Suprapubic skin (tissue), 4 donors: Measurements from ENCODE around the gene ASB10.

Experiments
- EP300 ChIP-seq: sonication (generic); formaldehyde crosslinking; IDR thresholded peaks from one replicate; pipeline ENCODE4 v1.6.1; 2017; ENCODE audit warnings: antibody characterized with exemption
- POLR2A ChIP-seq, 2 donors: fragments of 450-650 bp; IDR thresholded peaks; one replicate each; pipeline ENCODE4 v1.6.1; 2017; ENCODE audit warnings: antibody characterized with exemption in 2 of 2, mild to moderate bottlenecking in 2 of 2, moderate library complexity in 2 of 2
- POLR2AphosphoS5 ChIP-seq, 3 donors: sonication (generic); formaldehyde crosslinking; IDR thresholded peaks; one replicate each; pipeline ENCODE4 v1.6.1; 2017; ENCODE audit warnings: antibody characterized with exemption in 3 of 3
- TF ChIP-seq, protein P1 (sequence below), 2 donors: fragments of 200-600 bp in 1 of 2; fragments of 450-650 bp in 1 of 2; sonication (generic) in 1 of 2; IDR thresholded peaks; one replicate each; pipeline ENCODE4 v1.5.1; 2016 to 2019; ENCODE audit warnings: antibody characterized with exemption in 2 of 2, mild to moderate bottlenecking in 1 of 2, moderate library complexity in 1 of 2

GRCh38 chr7:151178831-151179230 lies 8.2 kb downstream of the ASB10 start:
- TF ChIP-seq POLR2AphosphoS5 (IDR thresholded peaks at IDR 0.05), result no peak
- TF ChIP-seq POLR2A (IDR thresholded peaks at IDR 0.05), result no peak
- TF ChIP-seq, protein P1, sequence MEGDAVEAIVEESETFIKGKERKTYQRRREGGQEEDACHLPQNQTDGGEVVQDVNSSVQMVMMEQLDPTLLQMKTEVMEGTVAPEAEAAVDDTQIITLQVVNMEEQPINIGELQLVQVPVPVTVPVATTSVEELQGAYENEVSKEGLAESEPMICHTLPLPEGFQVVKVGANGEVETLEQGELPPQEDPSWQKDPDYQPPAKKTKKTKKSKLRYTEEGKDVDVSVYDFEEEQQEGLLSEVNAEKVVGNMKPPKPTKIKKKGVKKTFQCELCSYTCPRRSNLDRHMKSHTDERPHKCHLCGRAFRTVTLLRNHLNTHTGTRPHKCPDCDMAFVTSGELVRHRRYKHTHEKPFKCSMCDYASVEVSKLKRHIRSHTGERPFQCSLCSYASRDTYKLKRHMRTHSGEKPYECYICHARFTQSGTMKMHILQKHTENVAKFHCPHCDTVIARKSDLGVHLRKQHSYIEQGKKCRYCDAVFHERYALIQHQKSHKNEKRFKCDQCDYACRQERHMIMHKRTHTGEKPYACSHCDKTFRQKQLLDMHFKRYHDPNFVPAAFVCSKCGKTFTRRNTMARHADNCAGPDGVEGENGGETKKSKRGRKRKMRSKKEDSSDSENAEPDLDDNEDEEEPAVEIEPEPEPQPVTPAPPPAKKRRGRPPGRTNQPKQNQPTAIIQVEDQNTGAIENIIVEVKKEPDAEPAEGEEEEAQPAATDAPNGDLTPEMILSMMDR (IDR thresholded peaks at IDR 0.05), result no peak
- TF ChIP-seq EP300, result no peak
